GM12891 (cell line): ENCODE measurements around the gene LCMT1.

Experiments
- PAX5 ChIP-seq: IDR thresholded peaks from 2 replicates; pipeline ENCODE4 v1.6.1; 2011; ENCODE audit warnings: low read length, moderate library complexity, mild to moderate bottlenecking; ENCODE audit not compliant: insufficient read depth, severe bottlenecking
- POLR2A ChIP-seq: IDR thresholded peaks from 2 replicates; pipeline ENCODE4 v1.6.1; 2011; ENCODE audit warnings: low read depth, low read length, control low read depth
- POLR2AphosphoS5 ChIP-seq: IDR thresholded peaks from 2 replicates; pipeline ENCODE4 v1.6.1; 2011; ENCODE audit warnings: low read depth, low read length, control low read depth
- TAF1 ChIP-seq: IDR thresholded peaks from 2 replicates; pipeline ENCODE4 v1.6.1; 2011; ENCODE audit warnings: low read depth, low read length, control low read depth

GRCh38 chr16:25109643-25110042 is 1.9 kb upstream of the LCMT1 start:
- TF ChIP-seq POLR2A: no peak
- TF ChIP-seq TAF1: no peak
- TF ChIP-seq PAX5: no peak
- no peak for TF ChIP-seq POLR2AphosphoS5
